Endothelial cell of umbilical vein (primary cell): ENCODE results near the gene PAPLN. TPM values are rescaled to one million over a fixed set of nuclear protein-coding genes. Genes with fewer than 3 reads are reported as not detected.

ENCODE experiments used
- BruUV-seq: library from RNA; stranded (reverse); fragments of 400-500 nt; replicated peaks from 2 replicates; lab custom pipeline; 2021; lab: Mats Ljungman, UMichigan
- CTCF ChIA-PET: fragments of 300-600, 350-600 bp; sonication (Branson Sonifier 250); formaldehyde crosslinking; loops from one replicate; lab custom pipeline; 2021; ENCODE audit warnings: antibody characterized with exemption, inconsistent platforms; lab: Charles Lee
- POLR2A ChIA-PET: fragments of 300-600, 350-600 bp; sonication (Branson Sonifier 250); formaldehyde crosslinking; loops from one replicate; lab custom pipeline; 2021; ENCODE audit warnings: antibody characterized with exemption, inconsistent platforms; lab: Charles Lee
- DNase-seq: peaks from one replicate; pipeline ENCODE4 v3.0.0-alpha.2; 2011; ENCODE audit warnings: low read depth, low spot score
- FAIRE-seq: peaks from 2 replicates; lab custom pipeline; 2011; peaks lifted over from hg19 to GRCh38; lab: Jason Lieb, UNC
- H2AFZ ChIP-seq: 2 replicates; pipeline ENCODE4 v1.6.0; 2012; ENCODE audit warnings: low read depth, low read length, control low read depth, inconsistent platforms
- H3K27ac ChIP-seq: 2 replicates; pipeline ENCODE4 v1.5.1; 2011; ENCODE audit warnings: low read depth, mild to moderate bottlenecking, control low read depth, low read length, moderate library complexity; ENCODE audit not compliant: insufficient read depth
- H3K27me3 ChIP-seq, 2 experiments: 2 replicates each; pipeline versions ENCODE4 v1.6.0 to v1.6.1; 2011; ENCODE audit warnings: low read length in 2 of 2, mixed read lengths in 1 of 2; ENCODE audit not compliant: control insufficient read depth in 2 of 2, insufficient read depth in 2 of 2
- H3K36me3 ChIP-seq, 2 experiments: 2 replicates in 1 of 2; 3 replicates in 1 of 2; pipeline ENCODE4 v1.5.1; 2011; ENCODE audit warnings: low read length in 2 of 2, mild to moderate bottlenecking in 1 of 2, moderate library complexity in 1 of 2; ENCODE audit not compliant: control insufficient read depth in 2 of 2, insufficient read depth in 2 of 2; ENCODE audit errors: extremely low read depth in 1 of 2
- H3K4me1 ChIP-seq: 3 replicates; pipeline ENCODE4 v1.5.1; 2011; ENCODE audit warnings: mild to moderate bottlenecking, low read length; ENCODE audit not compliant: control insufficient read depth, insufficient read depth; ENCODE audit errors: extremely low read depth
- H3K4me2 ChIP-seq: 2 replicates; pipeline ENCODE4 v1.6.1; 2011; ENCODE audit warnings: low read length, control low read depth, mixed read lengths; ENCODE audit not compliant: insufficient read depth
- H3K4me3 ChIP-seq, 3 experiments: fragments of 200-600 bp in 1 of 3; sonication (generic), shearing (Covaris generic) in 1 of 3; replicated peaks in 1 of 3; 2 replicates each; pipeline ENCODE4 v1.5.1; 2011 to 2016; ENCODE audit warnings: control low read depth in 3 of 3, low read length in 3 of 3, mild to moderate bottlenecking in 2 of 3, inconsistent platforms in 1 of 3, low read depth in 1 of 3, moderate library complexity in 1 of 3; ENCODE audit not compliant: insufficient read depth in 1 of 3
- H3K79me2 ChIP-seq: 2 replicates; pipeline ENCODE4 v1.6.0; 2012; ENCODE audit warnings: low read length, inconsistent platforms; ENCODE audit not compliant: control insufficient read depth, insufficient read depth
- H3K9ac ChIP-seq: replicated peaks from 2 replicates; pipeline ENCODE3; 2011; ENCODE audit warnings: low read length, control low read depth; ENCODE audit not compliant: insufficient read depth; ENCODE audit errors: extremely low read depth
- H3K9me1 ChIP-seq: replicated peaks from 3 replicates; pipeline ENCODE4 v1.6.0; 2011; ENCODE audit warnings: mild to moderate bottlenecking, low read length; ENCODE audit not compliant: control insufficient read depth, insufficient read depth; ENCODE audit errors: extremely low read depth
- H3K9me3 ChIP-seq: replicated peaks from 2 replicates; pipeline ENCODE4 v1.5.1; 2012; ENCODE audit warnings: low read length, inconsistent platforms; ENCODE audit not compliant: control insufficient read depth, insufficient read depth
- H4K20me1 ChIP-seq: replicated peaks from 2 replicates; pipeline ENCODE3; 2011; ENCODE audit warnings: mild to moderate bottlenecking, low read length; ENCODE audit not compliant: control insufficient read depth, insufficient read depth; ENCODE audit errors: extremely low read depth
- EZH2 ChIP-seq: IDR thresholded peaks from 2 replicates; pipeline ENCODE4 v1.6.1; 2012; ENCODE audit warnings: borderline replicate concordance, low read depth, mild to moderate bottlenecking, moderate library complexity, low read length, inconsistent platforms; ENCODE audit not compliant: severe bottlenecking
- FOS ChIP-seq: IDR thresholded peaks from 2 replicates; pipeline ENCODE4 v1.6.1; 2011; ENCODE audit warnings: mild to moderate bottlenecking, low read length, moderate library complexity, borderline replicate concordance; ENCODE audit not compliant: insufficient read depth
- GATA2 ChIP-seq: IDR thresholded peaks from 2 replicates; pipeline ENCODE4 v1.7.0; 2011; ENCODE audit warnings: low read depth, mild to moderate bottlenecking, moderate library complexity, mixed read lengths, low read length; ENCODE audit not compliant: insufficient read length, insufficient read depth
- JUN ChIP-seq: IDR thresholded peaks from 2 replicates; pipeline ENCODE4 v1.6.1; 2011; ENCODE audit warnings: borderline replicate concordance, low read depth; ENCODE audit not compliant: insufficient read length, insufficient read depth
- MYC ChIP-seq: IDR thresholded peaks from one replicate; pipeline ENCODE4 v1.6.1; 2011; ENCODE audit warnings: mild to moderate bottlenecking, low read depth, low read length
- POLR2A ChIP-seq: IDR thresholded peaks from 2 replicates; pipeline ENCODE4 v1.6.1; 2012; ENCODE audit warnings: low read depth, mild to moderate bottlenecking, control low read depth, low read length
- POLR2AphosphoS5 ChIP-seq: IDR thresholded peaks from 2 replicates; pipeline ENCODE4 v1.6.1; 2012; ENCODE audit warnings: low read depth, mild to moderate bottlenecking, control low read depth, low read length, moderate library complexity; ENCODE audit not compliant: insufficient read depth
- dilution Hi-C: fragments of 300-500 bp; cut with MboI; formaldehyde crosslinking; loops from one replicate; pipeline ENCODE4 v1.15.0; 2019; ENCODE audit warnings: low sequenced_read_pairs; ENCODE audit not compliant: extremely low pct_ligation_motif_present
- intact Hi-C: fragments of 100-400 bp; cut with micrococcal nuclease; formaldehyde crosslinking; loops from one replicate; pipeline ENCODE4 v1.10.0; 2022
- polyA plus RNA-seq, 4 experiments: library from polyadenylated mRNA; depleted of rRNA in 3 of 4; stranded (reverse) in 3 of 4; unstranded in 1 of 4; fragments of >200 nt; gene quantifications; 2 replicates each; pipeline versions ENCODE4 v1.2.1 to v1.2.3, GENCODE V29; 2011 to 2012; ENCODE audit warnings: missing spikeins in 1 of 4
- total RNA-seq: library from RNA; stranded (reverse); gene quantifications from 2 replicates; pipeline ENCODE4 v1.2.3, GENCODE V29; 2021
- TF ChIP-seq, protein P1 (sequence below): IDR thresholded peaks from 2 replicates; pipeline ENCODE4 v1.6.1; 2011; ENCODE audit not compliant: insufficient read depth, insufficient read length
- TF ChIP-seq, protein P2 (sequence below), 2 donors: IDR thresholded peaks; 1 replicate in 1 of 2; 2 replicates in 1 of 2; pipeline ENCODE4 v1.5.1; 2011; ENCODE audit warnings: low read length in 2 of 2, mild to moderate bottlenecking in 2 of 2, moderate library complexity in 2 of 2, control low read depth in 1 of 2, inconsistent platforms in 1 of 2, low read depth in 1 of 2; ENCODE audit not compliant: insufficient read depth in 1 of 2; ENCODE audit errors: extremely low read depth in 1 of 2

PAPLN gene
- total and polyA plus RNA-seq, 2 donors (not counting 3 experiments of a cell fraction or from before 2014, with no cell fraction given): 5.5 to 6.4 TPM

DNA sequence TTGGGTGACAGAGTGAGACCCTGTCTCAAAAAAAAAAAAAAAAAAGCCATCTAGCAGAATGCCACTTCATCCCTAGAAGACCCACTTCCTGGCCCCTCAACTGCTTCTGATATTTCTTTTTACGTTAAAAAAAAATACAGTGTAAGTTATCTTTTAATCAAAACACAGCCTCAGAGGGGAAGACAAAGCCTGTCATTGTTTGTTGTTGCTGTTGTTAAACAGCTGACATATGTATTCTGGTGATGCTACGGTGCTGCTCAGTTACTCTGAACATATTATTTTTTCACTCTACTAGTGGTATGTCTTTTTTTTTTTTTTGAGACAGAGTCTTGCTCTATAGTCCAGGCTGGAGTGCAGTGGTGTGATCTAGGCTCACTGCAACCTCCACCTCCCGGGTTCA, 75.4 kb downstream of the PAPLN start:
- Histone ChIP-seq H3K9me1 (no peaks in the 10 kb centered on the region), H3K27ac (no peak overlapping the region), H3K27me3 (no peaks in the 10 kb centered on the region), H3K9me3 (no peaks in the 10 kb centered on the region), H3K4me3 (no peak overlapping the region), H2AFZ (no peak overlapping the region), H3K79me2 (peaks cover 4% of the 10 kb centered on the region), H3K4me1 (peaks cover 20% of the 10 kb centered on the region), H3K4me2 (no peak overlapping the region), H3K36me3 (no peaks in the 10 kb centered on the region), H3K9ac (no peak overlapping the region), H4K20me1 (no peaks in the 10 kb centered on the region)
- FAIRE-seq (no peak), DNase-seq (no peak)
- intact Hi-C loops (loop anchor here (5.0 kb wide), 1 partner anchor 145 kb away; the partner anchor contains the start of gene NUMB), dilution Hi-C loops (no loop called here)
- ChIA-PET POLR2A (no interaction called here), CTCF (interaction anchor here (0.7 kb wide), 2 partner anchors 17 to 753 kb away, joined by 3 read pairs; no protein-coding TSS in a partner anchor)
- no peak for TF ChIP-seq POLR2AphosphoS5
- TF ChIP-seq, protein P1, sequence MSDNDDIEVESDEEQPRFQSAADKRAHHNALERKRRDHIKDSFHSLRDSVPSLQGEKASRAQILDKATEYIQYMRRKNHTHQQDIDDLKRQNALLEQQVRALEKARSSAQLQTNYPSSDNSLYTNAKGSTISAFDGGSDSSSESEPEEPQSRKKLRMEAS: no peak
- TF ChIP-seq, protein P2, sequence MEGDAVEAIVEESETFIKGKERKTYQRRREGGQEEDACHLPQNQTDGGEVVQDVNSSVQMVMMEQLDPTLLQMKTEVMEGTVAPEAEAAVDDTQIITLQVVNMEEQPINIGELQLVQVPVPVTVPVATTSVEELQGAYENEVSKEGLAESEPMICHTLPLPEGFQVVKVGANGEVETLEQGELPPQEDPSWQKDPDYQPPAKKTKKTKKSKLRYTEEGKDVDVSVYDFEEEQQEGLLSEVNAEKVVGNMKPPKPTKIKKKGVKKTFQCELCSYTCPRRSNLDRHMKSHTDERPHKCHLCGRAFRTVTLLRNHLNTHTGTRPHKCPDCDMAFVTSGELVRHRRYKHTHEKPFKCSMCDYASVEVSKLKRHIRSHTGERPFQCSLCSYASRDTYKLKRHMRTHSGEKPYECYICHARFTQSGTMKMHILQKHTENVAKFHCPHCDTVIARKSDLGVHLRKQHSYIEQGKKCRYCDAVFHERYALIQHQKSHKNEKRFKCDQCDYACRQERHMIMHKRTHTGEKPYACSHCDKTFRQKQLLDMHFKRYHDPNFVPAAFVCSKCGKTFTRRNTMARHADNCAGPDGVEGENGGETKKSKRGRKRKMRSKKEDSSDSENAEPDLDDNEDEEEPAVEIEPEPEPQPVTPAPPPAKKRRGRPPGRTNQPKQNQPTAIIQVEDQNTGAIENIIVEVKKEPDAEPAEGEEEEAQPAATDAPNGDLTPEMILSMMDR (IDR thresholded peaks at IDR 0.05; ENCODE audit: extremely low read depth in 1 of 2, insufficient read depth in 1 of 2, low read depth in 1 of 2, low read length in 2 of 2): no peak
- TF ChIP-seq MYC: no peak
- TF ChIP-seq POLR2A: no peak
- TF ChIP-seq JUN: no peak
- no peak for TF ChIP-seq FOS
- TF ChIP-seq GATA2: no peak
- no peak for TF ChIP-seq EZH2
- no TSS peak for BruUV-seq
